A549 (cell line): Measurements from ENCODE around the gene PTP4A2. TPM values are rescaled to one million over a fixed set of nuclear protein-coding genes. Genes with fewer than 3 reads are reported as not detected.

Source experiments
- ATAC-seq, 2 experiments: fragments of 200-7000 bp in 1 of 2; fragments of >200 bp in 1 of 2; cut with Nextera tagmentation in 1 of 2; cut with Tn5 transposase in 1 of 2; 3 replicates each; pipeline versions ENCODE4 v1.8.0 to v1.9.1; 2018 to 2020; ENCODE audit warnings: mild to moderate bottlenecking in 1 of 2, moderate library complexity in 1 of 2
- CTCF ChIA-PET: fragments of 300-600 bp; sonication (Branson Sonifier 250); formaldehyde crosslinking; extraction: SDS; loops from one replicate; lab custom pipeline; 2021; ENCODE audit warnings: antibody characterized with exemption, inconsistent platforms; lab: Yijun Ruan, JAX
- POLR2A ChIA-PET: fragments of 350-600 bp; formaldehyde crosslinking; extraction: SDS; loops from one replicate; lab custom pipeline; 2021; ENCODE audit warnings: antibody characterized with exemption, inconsistent platforms; lab: Yijun Ruan, JAX
- DNase-seq, 2 experiments: peaks; one replicate each; pipeline versions ENCODE4 v3.0.0 to v3.0.0-alpha.2; 2011 to 2016; ENCODE audit warnings: low read depth in 1 of 2, low spot score in 1 of 2
- FAIRE-seq: peaks from 2 replicates; lab custom pipeline; 2011; peaks lifted over from hg19 to GRCh38; lab: Jason Lieb, UNC
- H3K27ac ChIP-seq, 2 experiments: fragments of >200 bp; sonication (Bioruptor Twin); formaldehyde crosslinking; 3 replicates each; pipeline ENCODE4 v1.5.1; 2016 to 2017
- H3K4me1 ChIP-seq: fragments of >200 bp; sonication (Bioruptor Twin); formaldehyde crosslinking; 3 replicates; pipeline ENCODE4 v1.6.1; 2016
- H3K4me2 ChIP-seq: fragments of >200 bp; sonication (Bioruptor Twin); formaldehyde crosslinking; 3 replicates; pipeline ENCODE4 v1.6.1; 2016
- H3K4me3 ChIP-seq: fragments of >200 bp; sonication (Bioruptor Twin); formaldehyde crosslinking; 3 replicates; pipeline ENCODE4 v1.5.1; 2016
- H3K9me3 ChIP-seq: fragments of >200 bp; sonication (Bioruptor Twin); formaldehyde crosslinking; 3 replicates; pipeline ENCODE4 v1.6.1; 2016
- ATOH8 ChIP-seq: fragments of 250-450 bp; sonication (Bioruptor Pico); IDR thresholded peaks from 2 replicates; pipeline ENCODE4 v1.5.0; 2020; ENCODE audit warnings: low read depth, mild to moderate bottlenecking, moderate library complexity
- CTCF ChIP-seq: fragments of >200 bp; sonication (Bioruptor Twin); formaldehyde crosslinking; IDR thresholded peaks from 3 replicates; pipeline ENCODE4 v1.5.1; 2016
- EP300 ChIP-seq, 2 experiments: fragments of >200 bp; sonication (Bioruptor Twin); formaldehyde crosslinking; IDR thresholded peaks; 2 replicates in 1 of 2; 3 replicates in 1 of 2; pipeline ENCODE4 v1.6.1; 2016 to 2017
- FOSB ChIP-seq: fragments of 250-450 bp; sonication (Bioruptor Pico); IDR thresholded peaks from 2 replicates; pipeline ENCODE4 v1.5.0; 2020; ENCODE audit warnings: mild to moderate bottlenecking, moderate library complexity
- HES2 ChIP-seq: fragments of >200 bp; sonication (Bioruptor Twin); formaldehyde crosslinking; IDR thresholded peaks from 2 replicates; pipeline ENCODE4 v1.6.1; 2016
- HEYL ChIP-seq: fragments of 250-450 bp; sonication (Bioruptor Pico); IDR thresholded peaks from 2 replicates; pipeline ENCODE4 v1.8.0; 2021; ENCODE audit warnings: mild to moderate bottlenecking, moderate library complexity
- HMGXB4 ChIP-seq: fragments of 250-450 bp; sonication (Bioruptor Pico); IDR thresholded peaks from 2 replicates; pipeline ENCODE4 v1.5.0; 2021; ENCODE audit warnings: mild to moderate bottlenecking, moderate library complexity, borderline replicate concordance
- MAFK ChIP-seq: fragments of 450-650 bp; IDR thresholded peaks from 2 replicates; pipeline ENCODE4 v1.6.1; 2014; ENCODE audit not compliant: partially characterized antibody
- MAX ChIP-seq: IDR thresholded peaks from 2 replicates; pipeline ENCODE4 v1.6.1; 2012
- NFE2L2 ChIP-seq: fragments of 150-350 bp; conservative IDR thresholded peaks from 2 replicates; pipeline ENCODE4 v1.6.1; 2014; ENCODE audit warnings: low read length
- POLR2A ChIP-seq: IDR thresholded peaks from 2 replicates; pipeline ENCODE4 v1.6.1; 2012; ENCODE audit warnings: mild to moderate bottlenecking, low read length
- REST ChIP-seq: fragments of 200-600 bp; sonication (generic); IDR thresholded peaks from 2 replicates; pipeline ENCODE4 v1.6.1; 2016; ENCODE audit warnings: antibody characterized with exemption, mild to moderate bottlenecking, moderate library complexity
- RFX5 ChIP-seq: fragments of 450-650 bp; IDR thresholded peaks from 2 replicates; pipeline ENCODE4 v1.7.1; 2014; ENCODE audit warnings: antibody characterized with exemption, mild to moderate bottlenecking, moderate library complexity
- SMC3 ChIP-seq: fragments of >200 bp; sonication (Bioruptor Twin); formaldehyde crosslinking; IDR thresholded peaks from 3 replicates; pipeline ENCODE4 v1.6.1; 2018; ENCODE audit warnings: inconsistent platforms
- TP53 ChIP-seq: fragments of 250-450 bp; sonication (Bioruptor Pico); IDR thresholded peaks from 2 replicates; pipeline ENCODE4 v1.5.0; 2021; ENCODE audit warnings: mild to moderate bottlenecking, moderate library complexity
- ZNF302 ChIP-seq: fragments of 250-450 bp; sonication (Bioruptor Pico); IDR thresholded peaks from 2 replicates; pipeline ENCODE4 v1.9.0; 2021; ENCODE audit warnings: inconsistent platforms, mild to moderate bottlenecking, moderate library complexity
- WGBS: methylation state at CpG from one replicate; pipeline ENCODE4 v1.1.6; 2017; ENCODE audit errors: missing lambda C conversion rate; 5-methylcytosine and 5-hydroxymethylcytosine counted together
- polyA plus RNA-seq, 4 experiments: library from polyadenylated mRNA; depleted of rRNA in 3 of 4; stranded (reverse); fragments of >200 nt; fragmentation: RNase III in 1 of 4; extraction: RNeasy Plus Mini Kit Qiagen cat#74134 plus additional on column Dnase treatment in 1 of 4; gene quantifications; 2 replicates in 3 of 4; 3 replicates in 1 of 4; pipeline ENCODE4 v1.2.3, GENCODE V29; 2011 to 2017

Gene PTP4A2
- polyA plus RNA-seq, 2 of the 4 experiments (the other 2 are of a cell fraction): 234 to 563 TPM

GRCh38 chr1:31885851-31886250 lies 52.3 kb downstream of the PTP4A2 start:
- 91% methylated on average over 2 of the region's 2 CpGs for WGBS
- no peak for DNase-seq
- TF ChIP-seq ZNF302 (CRISPR knock-in tag) (no peak), RFX5 (no peak), NFE2L2 (no peak), CTCF (no peak), REST (no peak), FOSB (CRISPR knock-in tag) (no peak), MAFK (no peak)
- TF ChIP-seq, all 56 proteins: peak for 0
- Histone ChIP-seq H3K4me1 (peaks cover 6% of the 10 kb centered on the region; the same call in 1 of the 3 replicates), H3K4me2 (no peak overlapping the region), H3K27ac (no peak overlapping the region), H3K4me3 (no peak overlapping the region), H3K9me3 (no peaks in the 10 kb centered on the region)
- ATAC-seq (no peak), FAIRE-seq (no peak)
- ChIA-PET CTCF (no interaction called here), POLR2A (no interaction called here)

GRCh38 chr1:31883357-31883942 lies 54.7 kb downstream of the PTP4A2 start:
- POLR2A ChIA-PET: no interaction called here
- CTCF ChIA-PET: no interaction called here
- no peak for FAIRE-seq

More at GRCh38 chr1:31883357-31883942, 54.7 kb downstream of the PTP4A2 start:
- ATAC-seq: no peak
- H3K9me3 ChIP-seq: no peaks in the 10 kb centered on the region
- H3K4me2 ChIP-seq: no peak overlapping the region
- no peak for DNase-seq
- H3K27ac ChIP-seq: no peak overlapping the region
- TF ChIP-seq EP300 (IDR thresholded peaks at IDR 0.05): no peak
- no peak for TF ChIP-seq MAFK
- TF ChIP-seq TP53 (CRISPR knock-in tag): no peak
- no peak for TF ChIP-seq POLR2A
- no peak for TF ChIP-seq MAX
- no peak for TF ChIP-seq HEYL
- no peak for TF ChIP-seq SMC3
- TF ChIP-seq CTCF: no peak
- no peak for TF ChIP-seq HES2
- no peak for TF ChIP-seq HMGXB4 (CRISPR knock-in tag)
- no peak for TF ChIP-seq REST
- TF ChIP-seq ATOH8 (CRISPR knock-in tag): no peak
- TF ChIP-seq, all 56 proteins: peak for 0
- H3K4me1 ChIP-seq: peaks cover 6% of the 10 kb centered on the region; the same call in 1 of the 3 replicates
- WGBS: 87% methylated on average over 3 of the region's 3 CpGs
- H3K4me3 ChIP-seq: no peak overlapping the region
